Small intestine (tissue), 16 donors: ENCODE results near the gene AHNAK. TPM values are rescaled to one million over a fixed set of nuclear protein-coding genes. Genes with fewer than 3 reads are reported as not detected.

Source experiments
- DNase-seq, 2 donors: peaks; one replicate each; pipeline versions ENCODE4 v3.0.0 to v3.0.0-alpha.2; 2013
- FAIRE-seq: peaks from 2 replicates; lab custom pipeline; 2012; peaks lifted over from hg19 to GRCh38; lab: Jason Lieb, UNC
- H3K27ac ChIP-seq, 3 donors: one replicate each; pipeline ENCODE4 v1.5.1; 2013; ENCODE audit warnings: low read length in 2 of 3, mild to moderate bottlenecking in 2 of 3, control low read depth in 1 of 3, inconsistent platforms in 1 of 3, low read depth in 1 of 3, moderate library complexity in 1 of 3
- H3K27me3 ChIP-seq, 3 donors: one replicate each; pipeline ENCODE4 v1.6.1; 2013; ENCODE audit warnings: low read length in 3 of 3, inconsistent platforms in 1 of 3; ENCODE audit not compliant: control insufficient read depth in 3 of 3, insufficient read depth in 3 of 3
- H3K36me3 ChIP-seq, 3 donors: one replicate each; pipeline ENCODE4 v1.6.1; 2013; ENCODE audit warnings: low read length in 3 of 3, inconsistent platforms in 1 of 3, low read depth in 1 of 3, mild to moderate bottlenecking in 1 of 3, moderate library complexity in 1 of 3; ENCODE audit not compliant: control insufficient read depth in 3 of 3, insufficient read depth in 2 of 3
- H3K4me1 ChIP-seq, 3 donors: one replicate each; pipeline ENCODE4 v1.6.1; 2013; ENCODE audit warnings: low read length in 2 of 3, inconsistent platforms in 1 of 3, low read depth in 1 of 3, mild to moderate bottlenecking in 1 of 3, moderate library complexity in 1 of 3; ENCODE audit not compliant: control insufficient read depth in 3 of 3, insufficient read depth in 2 of 3
- H3K4me3 ChIP-seq, 3 donors: one replicate each; pipeline ENCODE4 v1.5.1; 2013; ENCODE audit warnings: low read length in 3 of 3, control low read depth in 1 of 3, inconsistent platforms in 1 of 3, low read depth in 1 of 3, mild to moderate bottlenecking in 1 of 3, moderate library complexity in 1 of 3
- H3K9me3 ChIP-seq, 2 donors: one replicate each; pipeline ENCODE4 v1.6.1; 2013; ENCODE audit warnings: low read depth in 1 of 2, low read length in 1 of 2; ENCODE audit not compliant: control insufficient read depth in 2 of 2, insufficient read depth in 1 of 2
- WGBS, 3 donors: extraction: QIAGEN DNeasy Blood & Tissue Kit; methylation state at CpG; one replicate each; pipeline ENCODE4 v1.1.7; 2013; 5-methylcytosine and 5-hydroxymethylcytosine counted together
- long read RNA-seq, 10 donors: transcript quantifications; one replicate each; lab custom pipeline, GENCODE V29; 2026
- polyA plus RNA-seq, 4 donors: library from polyadenylated mRNA; stranded (reverse) in 3 of 4; unstranded in 1 of 4; fragments of 200-250 nt in 3 of 4; fragments of 120-200 nt in 1 of 4; gene quantifications; one replicate each; pipeline versions ENCODE4 v1.2.1 to v1.2.3, GENCODE V29; 2013
- donor health status: healthy with polysubstance abuse.
- donor health status: control.
- donor health status: control.
- donor health status: Bipolar disorder and iron deficiency.
- donor health status: healthy.

The AHNAK gene
- 100 to 1,000 TPM in 1 of 4 donors, 10 to 100 TPM in 3; 72.1 to 110 (median 86.8) TPM for polyA plus RNA-seq
- long read RNA-seq, donor 1, full-length matches to known transcripts, result 27 of 27 reads
- long read RNA-seq, donor 1, partial matches to known transcripts, result 0 of 27 reads
- long read RNA-seq, donor 1, other reads (novel, unspliced or antisense), result 0 of 27 reads
- long read RNA-seq, donor 2, full-length matches to known transcripts, result 12 of 12 reads
- long read RNA-seq, donor 2, partial matches to known transcripts, result 0 of 12 reads
- long read RNA-seq, donor 2, other reads (novel, unspliced or antisense), result 0 of 12 reads
- long read RNA-seq, donor 3, full-length matches to known transcripts, result 10 of 10 reads
- long read RNA-seq, donor 3, partial matches to known transcripts, result 0 of 10 reads
- long read RNA-seq, donor 3, other reads (novel, unspliced or antisense), result 0 of 10 reads
- long read RNA-seq, donor 4, full-length matches to known transcripts, result 1 of 1 reads
- long read RNA-seq, donor 4, partial matches to known transcripts, result 0 of 1 reads
- long read RNA-seq, donor 4, other reads (novel, unspliced or antisense), result 0 of 1 reads
- long read RNA-seq, donor 5, full-length matches to known transcripts, result 1 of 1 reads
- long read RNA-seq, donor 5, partial matches to known transcripts, result 0 of 1 reads
- long read RNA-seq, donor 5, other reads (novel, unspliced or antisense), result 0 of 1 reads
- long read RNA-seq, donor 6, full-length matches to known transcripts, result 23 of 30 reads
- long read RNA-seq, donor 6, partial matches to known transcripts, result 7 of 30 reads
- long read RNA-seq, donor 6, other reads (novel, unspliced or antisense), result 0 of 30 reads
- long read RNA-seq, donor 7, result 0 reads
- long read RNA-seq, donor 8, full-length matches to known transcripts, result 5 of 5 reads
- long read RNA-seq, donor 8, partial matches to known transcripts, result 0 of 5 reads
- long read RNA-seq, donor 8, other reads (novel, unspliced or antisense), result 0 of 5 reads
- long read RNA-seq, donor 9, full-length matches to known transcripts, result 4 of 4 reads
- long read RNA-seq, donor 9, partial matches to known transcripts, result 0 of 4 reads
- long read RNA-seq, donor 9, other reads (novel, unspliced or antisense), result 0 of 4 reads
- long read RNA-seq, donor 10, full-length matches to known transcripts, result 37 of 37 reads
- long read RNA-seq, donor 10, partial matches to known transcripts, result 0 of 37 reads
- long read RNA-seq, donor 10, other reads (novel, unspliced or antisense), result 0 of 37 reads

GRCh38 chr11:62546244-62546928, at the start of gene AHNAK:
AHNAK (minus strand) TSS chr11:62546806; CDS start chr11:62536098, 10,708 bp downstream.
- peak; percentile 77 to 91 for DNase-seq
- WGBS, 3 donors, result 0 to 1% (median 0%) methylated on average over 42 to 69 of the region's 69 CpGs
- H3K9me3 ChIP-seq, result no peaks in the 10 kb centered on the region
- H3K4me1 ChIP-seq, result peaks cover 4 to 64% (median 8%) of the 10 kb centered on the region in 3 donors
- H3K36me3 ChIP-seq, result peaks cover 0 to 25% (median 0%) of the 10 kb centered on the region in 3 donors
- peak within 1 kb of the TSS; percentile 91 to 93 (median 92) for H3K4me3 ChIP-seq
- no peaks in the 10 kb centered on the region for H3K27me3 ChIP-seq
- no peak for FAIRE-seq
- peak within 1 kb of the TSS; percentile 94 to 96 (median 95) for H3K27ac ChIP-seq

DNA sequence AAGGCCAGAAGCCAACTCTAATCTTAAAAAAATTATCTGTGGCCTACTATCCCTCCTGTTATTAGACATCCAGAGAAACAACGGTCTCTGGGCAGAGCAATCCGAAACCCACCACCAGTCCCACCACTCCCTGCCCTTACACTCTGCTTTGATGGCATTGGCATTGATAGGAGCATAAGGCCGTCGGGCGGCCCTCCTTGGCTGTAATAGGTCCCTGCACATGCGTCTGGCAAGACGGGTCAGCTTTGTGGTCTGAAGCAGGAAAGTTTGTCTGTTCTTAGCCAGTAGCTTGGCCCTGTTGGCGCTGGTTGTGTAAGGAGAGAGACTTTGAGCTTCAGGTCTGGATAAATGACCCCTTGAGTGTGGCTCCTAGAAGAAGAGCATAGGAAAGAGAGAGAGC, 48.5 kb upstream of the AHNAK start:
- FAIRE-seq (no peak), DNase-seq (no peak)
- WGBS, 3 donors, result 86 to 91% (median 87%) methylated on average over 8 of the region's 8 CpGs
- H3K27me3 ChIP-seq, result no peaks in the 10 kb centered on the region
- no peak overlapping the region for H3K4me3 ChIP-seq
- H3K4me1 ChIP-seq, result peaks cover 9 to 26% (median 9%) of the 10 kb centered on the region in 3 donors
- no peak overlapping the region for H3K27ac ChIP-seq
- H3K9me3 ChIP-seq, result no peaks in the 10 kb centered on the region
- peaks cover 21 to 66% (median 22%) of the 10 kb centered on the region in 3 donors for H3K36me3 ChIP-seq

- peaks cover 21 to 64% (median 22%) of the 10 kb centered on the region in 3 donors for H3K36me3 ChIP-seq
- WGBS, 3 donors, result 56 to 61% (median 59%) methylated on average over 13 of the region's 13 CpGs
- H3K4me3 ChIP-seq, result no peak overlapping the region
- no peak for FAIRE-seq
- H3K27me3 ChIP-seq, result no peaks in the 10 kb centered on the region
- peak; percentile 80 to 84 for DNase-seq
- no peaks in the 10 kb centered on the region for H3K9me3 ChIP-seq
- H3K4me1 ChIP-seq, result peaks cover 3 to 18% (median 3%) of the 10 kb centered on the region in 3 donors
- peak overlapping the region in 1 of 3 donors; percentile 32 for H3K27ac ChIP-seq
These were observed 46.9 kb upstream of the AHNAK start for GRCh38 chr11:62593434-62594044.

DNA sequence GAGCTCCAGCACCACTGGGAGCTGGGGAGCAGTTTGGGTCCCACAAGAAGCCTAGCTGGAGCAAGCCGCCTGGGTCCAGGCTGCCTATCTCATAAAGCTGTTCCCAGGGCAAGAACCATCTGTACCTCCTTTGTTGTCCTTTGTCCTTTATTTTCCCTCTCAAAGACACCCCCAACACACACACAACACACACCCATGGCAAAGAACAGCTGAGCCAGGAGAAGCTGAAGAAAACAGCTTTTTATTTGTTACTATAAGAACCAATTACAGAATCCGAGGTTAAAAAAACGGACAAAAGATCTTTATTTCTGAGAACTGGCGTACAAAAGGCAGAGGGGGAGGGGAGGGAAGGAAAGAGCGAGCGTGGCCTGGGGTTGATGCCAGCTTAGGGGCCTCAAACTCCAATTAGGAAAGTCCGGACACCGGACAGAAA, 46.4 kb upstream of the AHNAK start:
- peak overlapping the region; percentile 96 for H3K27ac ChIP-seq
- 74 to 79% (median 75%) methylated on average over 8 of the region's 8 CpGs for WGBS, 3 donors
- no peak for DNase-seq

GRCh38 chr11:62592146-62592815, 45.7 kb upstream of the AHNAK start:
- WGBS, 3 donors, result 11 to 13% (median 12%) methylated on average over 17 of the region's 17 CpGs
- H3K4me3 ChIP-seq, result peak overlapping the region; percentile 4 to 70 (median 53)
- H3K4me1 ChIP-seq, result peaks cover 3 to 18% (median 3%) of the 10 kb centered on the region in 3 donors
- no peaks in the 10 kb centered on the region for H3K9me3 ChIP-seq
- H3K27me3 ChIP-seq, result no peaks in the 10 kb centered on the region
- FAIRE-seq (no peak), DNase-seq (peak in 1 of 2 donors; percentile 55)
- peaks cover 17 to 59% (median 17%) of the 10 kb centered on the region in 3 donors for H3K36me3 ChIP-seq
- H3K27ac ChIP-seq, result peak overlapping the region; percentile 96

More for the DNA sequence above, 46.4 kb upstream of the AHNAK start:
- H3K4me1 ChIP-seq, result peaks cover 3 to 18% (median 3%) of the 10 kb centered on the region in 3 donors
- no peaks in the 10 kb centered on the region for H3K27me3 ChIP-seq
- H3K9me3 ChIP-seq, result no peaks in the 10 kb centered on the region
- no peak for FAIRE-seq
- no peak overlapping the region for H3K4me3 ChIP-seq
- H3K36me3 ChIP-seq, result peaks cover 17 to 65% (median 22%) of the 10 kb centered on the region in 3 donors

- WGBS, 3 donors, result 0% methylated on average over 58 of the region's 58 CpGs
- peak within 1 kb of the TSS; percentile 96 for H3K27ac ChIP-seq
- no peaks in the 10 kb centered on the region for H3K9me3 ChIP-seq
- peaks cover 13 to 55% (median 17%) of the 10 kb centered on the region in 3 donors for H3K36me3 ChIP-seq
- H3K4me1 ChIP-seq, result peaks cover 3 to 18% (median 3%) of the 10 kb centered on the region in 3 donors
- no peaks in the 10 kb centered on the region for H3K27me3 ChIP-seq
- FAIRE-seq (no peak), DNase-seq (peak; percentile 99 to 100)
- peak within 1 kb of the TSS; percentile 45 to 95 (median 67) for H3K4me3 ChIP-seq
These were observed 45.0 kb upstream of the AHNAK start, which contains the start of gene TUT1 for GRCh38 chr11:62591448-62592145. TUT1 (minus strand) TSS chr11:62591523; CDS start chr11:62591485, 38 bp downstream.
